ENCODE measurements around the gene ANTXR1. TPM values are rescaled to one million over a fixed set of nuclear protein-coding genes. Genes with fewer than 3 reads are reported as not detected.

ANTXR1 gene
- total RNA-seq, 4 donors from 2014 or later: 53.7 to 69.0 (median 59.3) TPM

DNA sequence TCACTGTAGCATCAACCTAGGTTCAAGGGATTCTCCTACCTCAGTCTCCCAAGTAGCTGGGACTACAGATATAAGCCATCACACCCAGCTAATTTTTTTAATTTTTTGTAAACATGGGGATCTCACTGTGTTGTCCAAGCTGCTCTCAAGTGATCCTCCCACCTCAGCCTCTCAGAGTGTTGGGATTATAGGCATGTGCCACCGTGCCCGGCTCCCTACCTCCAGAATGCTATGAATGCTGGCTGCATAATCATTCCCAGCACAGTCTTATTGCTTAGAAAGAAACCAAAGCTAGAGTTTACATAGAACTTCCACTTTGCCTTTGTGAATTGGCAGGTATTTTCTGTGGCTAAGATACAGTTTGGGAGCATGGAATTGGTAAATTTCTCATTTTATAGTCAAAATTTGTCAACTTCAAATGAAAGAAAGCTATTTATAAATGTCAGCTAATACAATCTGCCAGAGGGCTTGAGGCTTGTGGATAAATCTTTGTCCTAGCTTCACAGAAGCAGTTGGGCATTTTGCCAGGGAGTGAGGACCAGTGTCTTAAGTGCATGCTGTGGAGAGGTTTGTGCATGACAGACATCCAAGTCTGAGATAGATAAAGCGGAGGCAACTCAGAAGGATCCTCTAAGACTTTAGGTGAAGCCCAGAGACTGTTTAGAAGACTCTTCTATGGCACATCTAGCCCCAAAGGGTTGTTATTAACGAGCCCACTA, 175.4 kb downstream of the ANTXR1 start:
- 76 to 81% methylated on average over 4 of the region's 4 CpGs for WGBS, 2 donors
- no peak overlapping the region for H3K27ac ChIP-seq

DNA sequence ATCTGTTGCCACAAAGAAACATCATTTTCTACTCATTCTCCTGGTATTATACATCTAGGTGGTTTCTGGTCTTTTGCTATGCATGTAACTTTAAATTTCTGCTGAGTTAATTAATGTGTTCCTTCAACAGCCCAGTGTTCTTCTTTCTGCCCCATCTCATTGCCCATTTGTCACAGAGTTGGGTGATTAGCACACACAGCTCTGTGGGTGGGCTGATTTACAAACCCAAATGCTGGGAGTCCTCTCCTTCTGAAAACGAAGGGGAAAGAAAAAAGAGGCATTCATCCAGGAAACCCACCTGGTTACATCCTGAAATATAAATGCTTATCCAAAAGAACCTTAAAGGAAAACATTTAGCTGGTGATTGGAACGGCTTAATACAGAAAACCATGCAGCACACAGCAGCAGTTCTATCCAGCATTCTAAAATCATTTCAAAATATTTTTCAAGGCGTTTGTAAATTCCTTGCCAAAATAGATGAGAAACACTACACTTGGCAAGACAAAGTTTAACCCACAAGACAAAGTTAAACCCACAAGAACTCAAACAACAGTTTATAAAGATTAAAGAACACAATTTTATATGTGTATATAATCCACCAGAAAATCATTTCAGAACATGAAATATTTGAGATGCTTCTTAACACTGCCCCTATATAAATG, 177.9 kb downstream of the ANTXR1 start:
- 16 to 22% methylated on average over 3 of the region's 3 CpGs for WGBS, 2 donors

More for the DNA sequence above, 175.4 kb downstream of the ANTXR1 start:
- H3K9me3 ChIP-seq: no peaks in the 10 kb centered on the region
- H3K27me3 ChIP-seq: no peaks in the 10 kb centered on the region
- H3K4me3 ChIP-seq: no peak overlapping the region
- H3K4me1 ChIP-seq: peaks cover 0 to 16% (median 3%) of the 10 kb centered on the region in 4 donors
- TF ChIP-seq EP300 (IDR thresholded peaks at IDR 0.05) (no peak), POLR2A (IDR thresholded peaks at IDR 0.05) (no peak)
- TF ChIP-seq, protein P1, sequence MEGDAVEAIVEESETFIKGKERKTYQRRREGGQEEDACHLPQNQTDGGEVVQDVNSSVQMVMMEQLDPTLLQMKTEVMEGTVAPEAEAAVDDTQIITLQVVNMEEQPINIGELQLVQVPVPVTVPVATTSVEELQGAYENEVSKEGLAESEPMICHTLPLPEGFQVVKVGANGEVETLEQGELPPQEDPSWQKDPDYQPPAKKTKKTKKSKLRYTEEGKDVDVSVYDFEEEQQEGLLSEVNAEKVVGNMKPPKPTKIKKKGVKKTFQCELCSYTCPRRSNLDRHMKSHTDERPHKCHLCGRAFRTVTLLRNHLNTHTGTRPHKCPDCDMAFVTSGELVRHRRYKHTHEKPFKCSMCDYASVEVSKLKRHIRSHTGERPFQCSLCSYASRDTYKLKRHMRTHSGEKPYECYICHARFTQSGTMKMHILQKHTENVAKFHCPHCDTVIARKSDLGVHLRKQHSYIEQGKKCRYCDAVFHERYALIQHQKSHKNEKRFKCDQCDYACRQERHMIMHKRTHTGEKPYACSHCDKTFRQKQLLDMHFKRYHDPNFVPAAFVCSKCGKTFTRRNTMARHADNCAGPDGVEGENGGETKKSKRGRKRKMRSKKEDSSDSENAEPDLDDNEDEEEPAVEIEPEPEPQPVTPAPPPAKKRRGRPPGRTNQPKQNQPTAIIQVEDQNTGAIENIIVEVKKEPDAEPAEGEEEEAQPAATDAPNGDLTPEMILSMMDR (IDR thresholded peaks at IDR 0.05): no peak
- peaks cover 0 to 51% (median 0%) of the 10 kb centered on the region in 3 donors for H3K36me3 ChIP-seq
- no peak for DNase-seq (ENCODE audit: low spot score in 2 of 2)

DNA sequence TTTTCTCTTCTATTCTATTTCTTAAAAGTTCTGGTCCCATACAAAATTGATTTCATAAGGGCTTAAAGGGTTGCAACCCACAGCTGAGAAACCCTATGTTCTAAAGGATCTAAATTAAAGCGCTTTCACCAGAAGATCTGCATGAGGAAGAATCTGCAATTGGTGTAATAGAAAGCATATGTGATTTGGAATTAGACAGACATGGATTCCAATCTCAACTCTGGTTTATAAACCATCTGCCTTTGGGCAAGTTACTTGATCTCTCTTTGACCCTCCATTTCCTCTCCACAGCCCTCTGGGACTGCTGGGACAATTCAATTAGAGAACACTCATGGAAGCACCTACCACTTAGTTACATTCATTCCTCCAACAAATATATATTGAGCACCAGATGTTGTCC, 178.7 kb downstream of the ANTXR1 start:
- TF ChIP-seq POLR2A (IDR thresholded peaks at IDR 0.05) (no peak), EP300 (IDR thresholded peaks at IDR 0.05) (no peak)
- TF ChIP-seq, protein P1 (IDR thresholded peaks at IDR 0.05): no peak
- H3K27ac ChIP-seq: no peak overlapping the region

More for the DNA sequence above, 177.9 kb downstream of the ANTXR1 start:
- TF ChIP-seq, protein P1 (IDR thresholded peaks at IDR 0.05): no peak
- TF ChIP-seq EP300 (IDR thresholded peaks at IDR 0.05) (no peak), POLR2A (IDR thresholded peaks at IDR 0.05) (no peak)
- no peak overlapping the region for H3K4me3 ChIP-seq
- peaks cover 0 to 16% (median 3%) of the 10 kb centered on the region in 4 donors for H3K4me1 ChIP-seq
- no peak for DNase-seq (ENCODE audit: low spot score in 2 of 2)
- H3K27ac ChIP-seq: peak overlapping the region in 2 of 4 donors; percentile 9 to 25
- H3K27me3 ChIP-seq: no peaks in the 10 kb centered on the region
- H3K9me3 ChIP-seq: no peaks in the 10 kb centered on the region
- peaks cover 0 to 47% (median 0%) of the 10 kb centered on the region in 3 donors for H3K36me3 ChIP-seq

DNA sequence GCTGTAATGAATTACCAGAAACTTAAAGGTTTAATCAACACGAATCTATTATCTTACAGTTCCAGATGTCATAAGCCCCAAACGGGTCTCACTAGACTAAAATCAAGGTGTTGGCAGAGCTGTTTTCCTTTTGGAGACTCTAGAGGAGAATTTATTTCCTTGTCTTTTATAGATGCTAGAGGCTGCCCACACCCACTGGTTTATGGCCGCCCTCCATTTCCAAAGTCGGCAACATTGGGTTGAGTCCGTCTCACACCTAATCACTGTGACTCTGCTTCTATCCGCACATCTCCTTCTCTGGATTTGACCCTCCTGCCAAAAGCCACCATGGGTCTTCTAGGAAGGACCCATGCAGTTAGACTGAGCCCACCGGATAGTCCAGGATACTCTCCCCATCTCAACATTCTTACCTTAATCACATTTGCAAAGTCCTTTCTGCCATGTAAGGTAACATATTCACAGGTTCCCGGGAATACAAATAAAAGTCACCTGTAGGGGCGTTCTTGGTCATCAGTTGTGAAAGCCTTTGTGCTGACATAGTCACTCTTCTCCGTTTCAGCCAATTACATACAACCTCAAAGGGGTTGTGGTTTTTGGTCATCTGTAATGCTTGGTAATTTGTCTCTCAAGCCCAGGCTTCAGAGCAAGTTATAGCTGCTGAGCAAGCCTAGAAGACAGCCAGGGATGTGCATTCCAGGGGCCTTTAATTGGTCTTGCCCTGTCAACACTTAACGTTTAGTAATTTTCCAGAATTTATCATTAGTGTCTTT, 179.4 kb downstream of the ANTXR1 start:
- no peak for DNase-seq (ENCODE audit: low spot score in 2 of 2)
- H3K4me1 ChIP-seq: peaks cover 0 to 16% (median 3%) of the 10 kb centered on the region in 4 donors
- no peak overlapping the region for H3K4me3 ChIP-seq
- H3K36me3 ChIP-seq: peaks cover 0 to 44% (median 0%) of the 10 kb centered on the region in 3 donors
- TF ChIP-seq, protein P1 (IDR thresholded peaks at IDR 0.05): no peak
- no peak for TF ChIP-seq EP300 (IDR thresholded peaks at IDR 0.05)
- no peak for TF ChIP-seq POLR2A (IDR thresholded peaks at IDR 0.05)
- H3K9me3 ChIP-seq: no peaks in the 10 kb centered on the region
- H3K27me3 ChIP-seq: no peaks in the 10 kb centered on the region
- 85 to 86% methylated on average over 11 of the region's 11 CpGs for WGBS, 2 donors
- no peak overlapping the region for H3K27ac ChIP-seq

More for the DNA sequence above, 178.7 kb downstream of the ANTXR1 start:
- Histone ChIP-seq H3K4me1 (peaks cover 0 to 16% (median 3%) of the 10 kb centered on the region in 4 donors), H3K9me3 (no peaks in the 10 kb centered on the region), H3K36me3 (peaks cover 0 to 44% (median 0%) of the 10 kb centered on the region in 3 donors), H3K27me3 (no peaks in the 10 kb centered on the region), H3K4me3 (no peak overlapping the region)
- 96 to 97% methylated on average over 1 of the region's 1 CpG for WGBS, 2 donors
- DNase-seq (ENCODE audit: low spot score in 2 of 2): no peak
